Esophagus muscularis mucosa (tissue), 3 donors: ENCODE data around the gene OTOR.

ENCODE experiments used
- POLR2A ChIP-seq: fragments of 450-650 bp; IDR thresholded peaks from one replicate; pipeline ENCODE4 v1.6.1; 2017; ENCODE audit warnings: antibody characterized with exemption, moderate library complexity, mild to moderate bottlenecking, low read depth
- POLR2AphosphoS5 ChIP-seq, 2 donors: sonication (generic); formaldehyde crosslinking; IDR thresholded peaks; one replicate each; pipeline ENCODE4 v1.6.1; 2017; ENCODE audit warnings: antibody characterized with exemption in 2 of 2
- TF ChIP-seq, protein P1 (sequence below), 3 experiments: fragments of 200-600 bp in 2 of 3; fragments of 450-650 bp in 1 of 3; sonication (generic) in 2 of 3; IDR thresholded peaks; one replicate each; pipeline ENCODE4 v1.5.1; 2017 to 2019; ENCODE audit warnings: antibody characterized with exemption in 3 of 3, mild to moderate bottlenecking in 2 of 3, moderate library complexity in 1 of 3

DNA sequence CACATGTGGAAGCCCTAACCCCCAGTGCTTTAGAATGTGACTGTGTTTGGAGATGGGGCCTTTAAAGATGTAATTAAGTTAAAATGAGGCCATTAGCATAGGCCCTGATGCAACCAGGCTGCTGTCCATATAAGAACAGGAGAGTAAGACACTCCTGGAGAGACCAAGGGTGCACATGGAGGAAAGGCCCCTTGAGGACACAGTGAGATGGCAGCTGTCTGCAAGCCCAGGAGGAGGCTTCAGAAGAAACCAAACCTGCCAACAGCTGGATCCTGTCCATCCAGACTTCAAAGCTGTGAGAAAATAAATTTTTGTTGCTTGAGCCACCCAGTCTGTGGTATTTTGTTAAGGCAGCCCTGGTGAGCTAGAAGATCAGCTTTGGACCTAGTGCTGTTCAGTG is 35.1 kb upstream of the OTOR start:
- TF ChIP-seq POLR2A (no peak), POLR2AphosphoS5 (IDR thresholded peaks at IDR 0.05) (no peak)
- TF ChIP-seq, protein P1, sequence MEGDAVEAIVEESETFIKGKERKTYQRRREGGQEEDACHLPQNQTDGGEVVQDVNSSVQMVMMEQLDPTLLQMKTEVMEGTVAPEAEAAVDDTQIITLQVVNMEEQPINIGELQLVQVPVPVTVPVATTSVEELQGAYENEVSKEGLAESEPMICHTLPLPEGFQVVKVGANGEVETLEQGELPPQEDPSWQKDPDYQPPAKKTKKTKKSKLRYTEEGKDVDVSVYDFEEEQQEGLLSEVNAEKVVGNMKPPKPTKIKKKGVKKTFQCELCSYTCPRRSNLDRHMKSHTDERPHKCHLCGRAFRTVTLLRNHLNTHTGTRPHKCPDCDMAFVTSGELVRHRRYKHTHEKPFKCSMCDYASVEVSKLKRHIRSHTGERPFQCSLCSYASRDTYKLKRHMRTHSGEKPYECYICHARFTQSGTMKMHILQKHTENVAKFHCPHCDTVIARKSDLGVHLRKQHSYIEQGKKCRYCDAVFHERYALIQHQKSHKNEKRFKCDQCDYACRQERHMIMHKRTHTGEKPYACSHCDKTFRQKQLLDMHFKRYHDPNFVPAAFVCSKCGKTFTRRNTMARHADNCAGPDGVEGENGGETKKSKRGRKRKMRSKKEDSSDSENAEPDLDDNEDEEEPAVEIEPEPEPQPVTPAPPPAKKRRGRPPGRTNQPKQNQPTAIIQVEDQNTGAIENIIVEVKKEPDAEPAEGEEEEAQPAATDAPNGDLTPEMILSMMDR (IDR thresholded peaks at IDR 0.05), result no peak
